GM19099 (cell line): ENCODE measurements around the gene SLC38A1.

Source experiments
- POLR2A ChIP-seq: IDR thresholded peaks from 3 replicates; pipeline ENCODE4 v1.6.1; 2011; ENCODE audit warnings: low read depth; ENCODE audit not compliant: insufficient read length; ENCODE audit errors: extremely low read depth

Gene SLC38A1

DNA sequence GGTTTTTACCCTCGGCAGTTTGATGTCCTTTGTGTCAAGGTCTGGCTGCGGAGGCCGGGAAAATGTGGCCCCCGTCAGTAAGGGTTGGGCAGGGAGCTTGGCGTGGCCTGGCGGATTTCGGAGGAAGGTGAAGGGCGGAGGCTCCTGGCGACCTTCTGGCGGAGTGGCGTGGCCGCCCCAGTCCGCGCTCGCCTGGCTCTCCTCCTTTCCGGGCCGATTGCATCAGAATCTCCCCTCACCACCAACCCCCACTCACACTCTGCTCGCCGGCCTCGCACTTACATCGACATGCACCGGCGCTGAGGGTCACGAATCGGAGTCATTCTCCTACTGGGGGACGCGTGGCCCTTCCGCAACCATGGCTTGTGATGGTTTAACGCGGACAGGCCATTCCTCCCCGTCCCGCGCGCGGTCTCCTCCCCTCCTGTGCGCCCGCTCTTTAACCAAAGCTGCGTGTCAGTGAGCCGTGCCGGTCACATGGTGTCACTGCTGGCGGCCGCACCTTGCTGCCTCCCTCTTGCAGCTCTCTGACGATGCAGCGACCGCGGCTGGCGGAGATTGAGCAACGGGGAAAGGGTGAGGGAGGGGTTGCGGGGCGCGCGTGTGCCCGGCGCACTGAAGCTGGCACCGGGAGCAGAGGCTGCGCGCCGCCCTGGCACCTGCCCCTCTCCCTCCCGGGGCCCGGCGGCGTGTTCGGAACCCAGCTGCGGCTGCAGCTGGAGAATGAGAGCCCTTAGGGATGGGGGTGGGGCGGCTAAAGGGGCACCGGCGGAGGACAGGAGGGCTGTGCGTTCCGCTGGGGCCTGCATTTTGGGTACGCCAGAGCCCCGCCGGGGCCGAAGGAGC, at the start of gene SLC38A1:
Gene SLC38A1 (minus strand): TSS at position 461 of the 846 bp plus-strand sequence. CDS start 29,243 bp downstream, outside the sequence.
- peak; percentile 80 for TF ChIP-seq POLR2A

DNA sequence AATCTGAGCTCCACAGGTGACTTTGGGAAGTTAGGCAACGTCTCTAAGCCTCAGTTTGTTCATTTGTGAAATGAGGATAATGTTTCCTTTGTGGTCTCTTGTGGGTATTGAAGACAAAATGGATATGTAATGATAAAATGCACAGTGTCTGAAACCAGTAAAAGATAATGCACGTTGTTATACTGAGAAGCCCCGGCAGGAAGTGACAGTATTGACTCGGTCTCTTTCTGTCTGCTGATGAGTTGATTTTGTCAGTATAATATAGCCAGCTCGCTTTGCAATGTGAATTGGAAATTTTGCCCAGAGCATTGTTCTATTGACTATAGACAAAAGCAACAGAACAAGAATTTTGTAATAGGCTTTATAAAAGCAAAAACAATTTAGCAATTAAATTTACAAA, 49.2 kb upstream of the SLC38A1 start:
- TF ChIP-seq POLR2A: no peak

DNA sequence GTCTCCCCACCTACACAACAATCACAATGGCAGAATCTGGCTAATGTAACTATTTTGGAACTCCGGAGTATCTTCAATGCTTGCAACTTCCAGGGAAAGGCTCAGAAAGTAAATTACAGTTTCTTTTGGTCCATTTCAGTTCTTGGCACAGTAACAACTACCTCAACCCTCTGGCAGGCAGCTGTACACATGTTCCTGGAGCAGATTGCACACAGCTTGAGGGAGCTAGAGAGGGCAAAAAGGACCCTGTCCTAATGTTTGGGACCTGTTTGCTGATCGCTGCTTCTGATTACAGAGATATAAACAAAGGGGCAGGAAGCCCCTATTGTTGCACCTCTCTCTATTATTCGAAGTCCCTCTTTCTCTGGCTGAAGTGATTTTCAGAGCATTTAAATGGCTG, 35.2 kb upstream of the SLC38A1 start:
- no peak for TF ChIP-seq POLR2A

DNA sequence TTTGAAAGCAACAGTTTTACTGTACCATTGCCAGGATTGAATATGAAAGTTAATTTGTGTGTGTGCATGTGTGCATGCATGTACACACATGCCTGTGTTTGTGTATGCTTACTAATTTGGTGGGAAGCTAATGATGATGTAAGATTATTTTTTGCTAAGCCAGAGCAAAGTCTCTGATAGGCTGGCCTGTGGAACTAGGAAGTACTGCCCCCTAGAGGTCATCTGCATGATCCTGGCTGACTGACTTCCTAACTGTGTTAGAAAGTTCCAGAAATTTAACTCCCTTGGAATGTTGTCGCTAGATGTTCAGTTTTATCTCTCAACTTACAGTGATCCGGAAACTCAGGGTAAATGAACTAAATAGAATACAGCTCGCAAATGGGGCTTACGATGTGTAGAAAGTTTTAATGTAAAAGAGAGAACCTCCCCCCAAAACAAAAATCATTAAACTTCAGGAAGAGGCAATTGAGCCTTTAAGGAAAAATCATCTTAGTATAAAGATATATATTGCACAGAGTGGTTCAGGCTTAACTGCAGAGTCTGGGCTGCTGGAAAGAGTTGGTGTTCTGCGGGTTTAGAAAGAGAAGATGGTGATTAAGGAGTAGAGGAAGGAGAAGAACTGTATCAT, 34.3 kb upstream of the SLC38A1 start:
- TF ChIP-seq POLR2A: no peak

DNA sequence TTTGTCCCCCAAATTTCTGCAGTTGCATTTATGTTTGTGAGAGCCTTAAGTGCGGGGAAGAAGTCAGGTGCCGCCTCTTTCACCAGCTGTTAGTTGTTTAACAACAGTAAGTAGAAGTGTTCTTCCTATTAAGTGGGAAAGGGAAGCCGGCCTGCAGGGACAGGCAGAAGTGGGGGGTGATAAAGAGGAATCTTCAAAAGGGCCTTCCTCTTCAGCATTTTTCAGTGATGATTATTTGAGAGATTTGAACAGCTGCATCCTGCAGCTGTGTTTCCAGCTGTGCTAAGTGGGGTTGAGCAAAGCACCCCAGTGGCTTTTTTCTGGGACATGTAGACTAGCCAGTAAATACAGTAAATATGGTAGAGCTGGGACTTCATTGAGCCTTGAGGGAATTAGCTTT, 32.1 kb upstream of the SLC38A1 start:
- TF ChIP-seq POLR2A: no peak

DNA sequence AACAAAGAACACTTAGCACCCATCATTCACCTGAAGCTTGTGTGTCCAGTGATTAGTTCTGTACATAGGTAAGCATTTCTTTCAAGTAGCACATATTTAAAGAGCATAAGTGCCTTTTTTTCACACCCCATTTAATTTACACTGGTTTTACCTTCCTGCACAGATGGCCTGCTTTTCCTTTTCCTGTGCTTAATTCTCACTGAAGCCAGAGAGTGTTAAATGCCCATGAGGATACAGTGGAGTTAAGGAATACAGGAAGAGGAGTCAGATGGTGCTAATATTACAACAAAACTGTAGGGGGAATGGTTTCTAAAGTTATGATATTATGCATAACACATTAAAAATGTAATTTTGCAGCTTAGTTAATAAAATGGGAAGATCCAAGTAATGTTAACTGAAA, 31.0 kb upstream of the SLC38A1 start:
- TF ChIP-seq POLR2A: no peak

DNA sequence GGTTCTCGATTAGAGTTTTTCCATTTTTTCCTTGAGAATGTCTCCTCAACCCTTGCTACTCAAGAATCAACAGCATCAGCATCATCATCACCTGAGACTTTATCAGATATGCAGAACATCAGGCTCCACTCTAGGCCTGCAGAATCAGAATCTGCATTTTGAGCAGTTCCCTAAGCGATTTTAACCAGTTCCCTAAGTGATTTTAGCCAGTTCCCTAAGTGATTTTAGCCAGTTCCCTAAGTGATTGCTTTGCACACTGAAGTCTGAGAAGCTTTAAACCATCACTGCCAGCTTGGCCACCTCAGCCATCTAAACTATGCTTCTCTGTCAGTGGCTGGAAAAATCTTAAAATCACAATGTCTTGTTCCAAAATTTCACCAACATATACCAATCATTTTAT, 29.4 kb upstream of the SLC38A1 start:
- no peak for TF ChIP-seq POLR2A

DNA sequence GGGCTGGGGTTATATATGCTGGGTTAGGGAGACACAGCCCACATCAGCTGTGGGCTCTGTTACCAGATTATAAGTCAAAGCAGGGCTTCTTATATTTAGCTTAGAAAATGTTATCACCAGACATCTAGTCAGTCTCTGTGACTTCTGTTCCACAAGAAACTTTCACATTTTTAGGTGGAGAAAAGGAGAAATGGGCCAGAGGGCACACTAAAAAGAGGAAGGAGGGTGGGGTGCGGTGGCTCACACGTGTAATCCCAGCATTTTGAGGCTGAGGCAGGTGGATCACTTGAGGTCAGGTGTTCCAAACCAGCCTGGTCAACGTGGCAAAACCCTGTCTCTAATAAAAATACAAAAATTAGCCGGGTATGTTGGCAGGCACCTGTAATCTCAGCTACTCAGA, 28.0 kb upstream of the SLC38A1 start:
- no peak for TF ChIP-seq POLR2A

DNA sequence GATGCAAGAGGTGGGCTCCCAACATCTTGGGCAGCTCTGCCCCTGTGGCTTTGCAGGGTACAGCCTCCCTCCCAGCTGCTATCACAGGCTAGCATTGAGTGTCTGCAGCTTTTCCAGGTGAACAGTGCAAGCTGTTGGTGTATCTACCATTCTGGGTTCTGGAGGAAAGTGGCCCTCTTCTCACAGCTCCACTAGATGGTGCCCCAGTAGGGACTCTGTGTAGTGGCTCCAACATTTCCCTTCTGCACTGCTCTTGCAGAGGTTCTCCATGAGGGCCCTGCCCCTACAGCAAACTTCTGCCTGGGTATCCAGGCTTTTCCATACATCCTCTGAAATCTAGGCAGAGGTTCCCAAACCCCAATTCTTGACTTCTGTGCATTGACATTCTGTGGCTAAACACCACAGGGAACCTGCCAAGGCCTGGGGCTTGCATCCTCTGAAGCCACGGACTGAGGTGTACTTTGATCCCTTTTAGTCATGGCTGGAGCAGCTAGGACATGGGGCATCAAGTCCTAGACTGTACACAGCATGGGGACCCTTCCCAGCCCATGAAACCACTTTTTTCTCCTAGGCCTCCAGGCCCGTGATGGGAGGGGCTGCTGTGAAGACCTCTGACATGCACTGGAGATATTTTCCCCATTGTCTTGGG, 24.0 kb upstream of the SLC38A1 start:
- no peak for TF ChIP-seq POLR2A

DNA sequence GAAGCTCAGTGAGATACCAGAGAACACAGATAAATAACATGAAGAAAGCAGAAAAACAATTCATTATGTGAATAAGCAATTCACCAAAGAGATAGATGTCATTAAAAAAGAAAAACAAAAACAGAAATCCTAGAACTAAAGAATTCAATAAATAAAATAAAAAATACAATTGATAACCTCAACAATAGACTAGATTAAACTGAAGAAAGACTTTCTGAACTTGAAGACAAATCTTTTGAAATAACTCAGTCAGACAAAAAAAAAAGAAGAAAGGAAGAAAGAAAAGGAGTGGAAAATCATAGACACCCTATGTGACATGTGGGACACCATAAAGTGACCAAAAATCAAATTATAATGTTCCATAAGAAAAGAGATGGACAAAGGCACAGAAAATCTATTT, 14.0 kb upstream of the SLC38A1 start:
- TF ChIP-seq POLR2A: no peak

DNA sequence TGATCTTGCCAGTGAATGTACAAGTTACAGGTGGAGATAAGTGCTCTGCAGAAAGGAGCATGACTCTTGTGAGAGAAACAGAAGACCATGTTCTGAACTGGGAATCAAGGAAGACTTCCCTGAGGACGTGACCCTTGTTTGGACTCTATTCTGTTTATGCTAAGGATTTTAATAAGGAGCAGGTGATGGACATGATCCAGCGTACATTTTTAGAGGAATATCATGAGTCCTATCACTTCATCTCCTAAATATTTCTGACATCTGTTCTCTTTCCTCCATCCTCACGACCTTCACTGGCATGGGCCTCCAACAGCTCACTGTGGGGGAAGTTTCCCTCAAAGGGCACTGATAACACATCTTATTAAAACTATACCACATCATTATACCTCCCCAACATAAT, 7.9 kb upstream of the SLC38A1 start:
- TF ChIP-seq POLR2A: no peak

DNA sequence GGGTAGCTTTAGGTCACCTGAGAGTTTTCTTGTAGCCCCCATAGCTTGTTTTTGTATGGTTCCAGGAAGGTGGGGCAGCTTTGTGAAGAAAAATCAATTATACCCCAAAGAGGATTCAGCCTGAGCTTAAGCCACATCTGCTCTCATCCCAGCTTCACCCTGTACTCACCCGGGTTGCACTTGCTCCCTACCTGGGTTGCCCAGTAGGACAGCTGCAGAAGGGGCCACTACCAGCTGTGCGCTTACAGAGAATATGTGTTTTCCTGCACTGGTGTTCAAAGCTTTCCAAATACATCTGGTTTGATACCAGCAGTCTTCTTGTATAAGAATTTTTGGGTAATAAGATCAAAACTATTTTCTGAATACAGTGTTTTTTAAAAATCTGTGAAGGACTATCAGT, 3.0 kb upstream of the SLC38A1 start:
- TF ChIP-seq POLR2A: no peak

DNA sequence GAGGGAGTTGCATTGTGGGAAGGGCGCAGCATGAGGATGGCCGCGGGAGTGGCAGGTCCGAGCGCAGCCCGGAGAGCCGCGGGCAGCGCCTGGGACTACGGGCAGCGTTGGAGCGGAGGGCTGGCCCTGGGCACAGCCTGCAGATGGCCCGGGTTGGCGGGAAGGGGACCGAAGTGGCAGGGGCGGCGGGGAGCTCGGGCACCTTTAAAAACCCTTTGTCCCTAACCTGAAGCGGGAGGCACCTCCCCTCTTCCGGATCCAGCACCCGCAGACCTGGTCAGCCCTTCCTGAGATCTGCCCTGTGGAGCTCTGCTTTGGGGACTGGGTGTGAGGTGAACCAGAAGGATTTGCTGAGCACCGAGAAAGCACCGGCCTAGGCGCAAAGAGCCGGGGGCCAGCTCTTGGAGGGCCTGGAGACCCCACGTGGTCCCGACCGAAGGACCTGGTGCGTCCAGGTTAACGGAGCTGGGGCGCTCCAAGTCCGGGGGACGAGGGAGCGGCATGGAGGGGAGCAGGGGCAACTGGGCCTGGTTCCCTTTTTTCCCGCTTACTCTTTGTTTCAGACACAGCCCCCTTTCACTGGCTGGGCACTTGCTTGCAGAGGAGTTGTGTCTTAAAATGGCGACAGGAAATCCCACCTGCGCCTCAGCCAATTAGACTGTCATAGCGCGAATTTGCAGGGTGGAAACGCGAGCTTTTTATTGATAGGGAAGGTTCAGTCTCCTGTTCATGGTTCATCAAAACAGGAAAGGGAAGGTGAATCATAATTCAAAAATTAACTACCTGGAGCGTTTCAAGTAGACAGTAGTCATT, 792 bp upstream of the SLC38A1 start:
- peak; percentile 19 for TF ChIP-seq POLR2A

DNA sequence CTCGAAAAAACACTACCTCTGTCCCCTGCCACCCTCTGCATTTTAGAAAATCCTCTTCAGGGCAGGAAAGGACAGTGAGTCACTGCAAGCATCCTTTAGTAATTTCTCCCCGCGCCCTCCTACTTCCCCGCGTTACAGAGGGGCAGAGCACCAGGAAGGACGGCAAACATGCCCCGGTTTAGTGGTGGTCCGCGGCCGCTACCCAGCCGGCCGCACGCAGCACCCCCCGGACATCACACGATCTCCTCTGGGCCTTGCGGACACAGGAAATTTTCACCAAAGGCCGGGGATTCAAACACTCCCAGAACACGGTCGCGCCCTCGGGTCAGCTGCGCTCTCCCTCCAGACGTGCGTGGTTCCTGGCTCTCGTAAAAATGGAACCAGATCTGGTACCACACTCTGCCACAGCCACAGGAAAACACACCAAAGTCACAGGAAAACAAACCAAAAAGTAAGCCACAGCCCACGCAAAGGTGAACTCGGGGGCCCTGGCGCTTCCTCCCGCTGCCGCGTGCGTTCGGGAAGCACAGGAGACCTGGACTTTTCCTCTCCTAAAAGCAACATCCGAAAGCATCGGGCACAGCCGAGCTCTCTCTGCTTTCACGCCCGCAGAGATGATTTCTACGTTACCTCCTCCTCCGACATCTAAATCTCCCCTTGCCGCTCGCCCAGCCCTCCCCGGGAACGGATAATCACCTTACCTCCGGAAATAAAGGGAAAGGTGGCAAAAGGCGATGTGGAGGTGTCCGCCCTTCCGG, 839 bp downstream of the SLC38A1 start:
- no peak for TF ChIP-seq POLR2A

DNA sequence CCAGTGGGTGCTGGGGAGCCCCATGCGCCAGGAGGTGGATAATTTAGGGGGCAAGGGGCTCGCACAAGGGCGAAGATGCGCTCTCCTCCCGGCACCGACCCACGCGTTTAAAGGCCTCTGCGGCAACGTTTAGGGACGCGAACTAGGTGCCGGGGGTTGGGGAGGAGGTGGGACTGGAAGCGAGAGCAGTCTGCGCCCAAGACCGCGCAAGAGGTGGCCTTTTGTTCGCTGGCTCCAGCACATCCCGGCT, 1.3 kb downstream of the SLC38A1 start:
- no peak for TF ChIP-seq POLR2A
